SKM-1 (cell line): ENCODE measurements around the gene GTPBP10.
"Not testable (repeated sequence)": the region's sequence is repeated elsewhere in the genome, so short reads cannot be mapped to it uniquely, and the experiment has no call there.

Experiments used
- DNase-seq: peaks from one replicate; lab custom pipeline; 2025; ENCODE audit not compliant: unreplicated experiment; lab: John Stamatoyannopoulos, UW

The GTPBP10 gene

GRCh38 chr7:90350032-90350431, 3.5 kb downstream of the GTPBP10 start:
- not testable (repeated sequence) for DNase-seq

DNA sequence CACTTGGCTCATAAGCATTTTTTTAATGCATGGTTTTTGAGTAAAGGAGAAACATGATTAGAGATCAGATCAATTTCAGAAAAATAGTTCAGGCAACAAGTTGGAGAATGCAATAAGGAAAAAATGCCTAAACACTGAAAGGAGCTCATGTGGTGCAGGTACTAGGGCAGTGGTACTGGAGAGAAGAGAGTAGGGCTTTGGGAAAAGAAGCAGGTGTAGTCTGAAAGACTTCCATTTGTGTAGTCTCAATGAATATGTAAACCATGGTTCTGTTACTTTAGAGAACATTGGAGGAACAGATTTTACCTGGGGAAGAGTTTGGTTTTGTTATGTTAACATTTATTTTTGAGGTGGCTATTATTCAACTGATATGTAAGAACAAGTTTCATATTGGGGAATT, 5.5 kb downstream of the GTPBP10 start:
- no peak for DNase-seq

- DNase-seq = no peak
These were observed 36.9 kb downstream of the GTPBP10 start for GRCh38 chr7:90383422-90383821.

DNA sequence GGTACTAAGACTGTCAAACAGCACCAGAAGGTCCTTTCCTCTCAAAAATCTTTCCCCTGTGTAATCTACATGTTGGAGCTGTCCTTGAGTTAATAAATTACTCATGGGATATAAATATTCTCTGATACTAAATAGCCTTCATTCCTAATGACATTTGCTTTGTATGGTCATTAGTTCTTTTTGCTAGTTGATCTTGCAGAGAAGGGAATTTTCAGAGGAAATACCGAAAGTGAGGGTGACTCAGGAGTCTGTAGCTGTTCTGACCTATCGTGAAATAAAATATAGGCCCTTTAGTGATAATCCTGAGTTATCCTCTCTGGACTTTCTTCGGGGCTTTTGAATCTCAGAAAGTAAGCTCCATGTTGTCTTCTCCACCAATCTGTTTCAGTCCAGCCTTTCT, 37.3 kb downstream of the GTPBP10 start:
- no peak for DNase-seq

- no peak for DNase-seq
These were observed 37.9 kb downstream of the GTPBP10 start for GRCh38 chr7:90384433-90384832.

DNA sequence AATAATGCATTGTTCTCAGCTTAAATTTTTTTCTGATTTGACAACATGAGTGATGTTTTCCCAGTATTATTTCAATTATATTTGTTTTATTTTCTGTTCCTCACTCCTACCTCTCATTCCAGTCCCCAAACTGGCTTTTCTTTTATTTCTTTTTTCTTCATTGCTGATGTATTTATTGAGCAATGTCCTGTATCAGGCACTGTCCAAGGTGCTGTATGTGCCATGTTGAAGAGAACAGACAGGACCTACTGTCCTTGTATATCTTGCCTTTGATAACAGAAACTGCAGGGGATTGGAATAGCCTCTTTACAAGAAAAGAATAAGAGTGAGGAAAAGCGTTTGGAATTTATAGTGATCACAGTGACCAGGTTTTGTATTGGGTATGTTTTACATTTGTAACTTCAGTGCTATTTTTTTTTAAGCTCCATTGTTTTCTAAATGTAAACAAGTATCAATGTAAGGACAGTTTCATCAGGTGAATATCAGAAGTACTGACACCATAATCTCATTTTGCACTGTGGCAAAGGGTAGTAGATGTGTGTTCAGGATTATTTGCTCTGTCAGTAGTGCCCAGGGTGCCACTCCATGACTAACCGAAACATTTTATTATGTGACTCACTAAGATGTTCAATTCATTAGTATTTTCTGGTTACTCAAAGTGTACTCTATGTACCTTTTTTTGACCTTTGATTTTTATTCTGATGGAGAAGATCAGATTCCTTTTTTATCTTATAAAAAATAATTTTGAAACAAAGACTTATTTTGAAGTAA, 41.1 kb downstream of the GTPBP10 start:
- DNase-seq = no peak

GRCh38 chr7:90390926-90391325, 44.4 kb downstream of the GTPBP10 start:
- DNase-seq = no peak

DNA sequence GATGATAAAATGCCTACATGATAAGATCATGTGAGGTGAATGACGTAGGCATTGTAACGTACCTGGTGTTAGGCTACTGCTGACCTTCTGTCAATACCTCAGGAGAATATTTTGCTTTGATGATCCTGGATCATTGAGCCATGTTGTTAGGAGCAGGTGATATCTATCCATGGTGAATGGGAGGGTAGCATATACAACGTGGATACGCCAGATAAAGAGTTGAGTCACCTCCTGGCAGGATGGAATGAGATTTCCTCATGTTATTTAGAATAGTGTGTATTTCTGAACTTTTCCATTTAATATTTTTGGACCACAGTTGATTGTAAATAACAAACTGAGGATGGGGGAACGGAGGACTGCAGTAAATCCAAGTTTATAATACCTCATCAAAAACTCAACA, 45.0 kb downstream of the GTPBP10 start:
- DNase-seq = no peak

DNA sequence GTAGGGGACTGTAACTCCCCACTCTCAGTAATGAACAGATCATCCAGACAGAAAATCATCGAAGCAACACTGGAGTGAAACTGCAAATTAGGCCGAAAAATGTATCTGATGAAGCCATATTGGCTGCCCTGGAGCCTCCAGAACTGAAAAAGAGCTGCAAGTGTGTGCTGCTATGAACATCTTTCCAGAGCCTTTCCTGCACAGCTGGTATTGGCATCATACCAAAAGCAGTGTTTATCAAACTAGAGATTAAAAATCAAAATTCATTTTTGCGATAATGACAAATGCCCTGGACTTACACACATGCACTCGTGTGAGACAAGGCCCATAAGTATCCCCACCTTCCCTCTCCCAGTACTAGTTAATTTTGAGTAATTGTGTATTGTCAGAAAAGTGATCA, 49.9 kb downstream of the GTPBP10 start:
- DNase-seq = no peak

DNA sequence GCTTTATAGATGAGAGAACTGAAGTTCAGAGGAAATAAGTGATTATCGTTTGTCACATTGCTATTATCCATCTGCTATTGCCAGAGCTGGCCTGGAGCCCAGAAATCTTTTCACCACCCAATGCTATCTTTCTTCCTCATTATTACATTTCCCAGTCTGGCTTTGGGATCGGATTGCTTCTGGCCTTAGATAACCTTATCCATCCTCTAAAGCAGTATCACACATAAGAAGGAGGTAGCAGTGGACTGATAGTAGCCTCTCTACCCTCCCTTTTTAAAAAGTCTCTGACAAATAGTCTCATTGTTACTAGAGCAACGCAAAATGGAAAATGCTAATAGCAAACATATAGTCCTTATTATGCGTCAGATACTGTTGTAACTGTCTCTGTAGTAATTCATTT, 55.5 kb downstream of the GTPBP10 start:
- DNase-seq = no peak

- DNase-seq = no peak
These were observed 56.3 kb downstream of the GTPBP10 start for GRCh38 chr7:90402785-90403173.

- DNase-seq = peak; percentile 89
These were observed 56.9 kb downstream of the GTPBP10 start, which contains the start of gene CLDN12 for GRCh38 chr7:90403174-90404113. Gene CLDN12, plus strand, starts transcription at chr7:90403461. Its CDS starts 9,216 bp downstream, at chr7:90412677.

GRCh38 chr7:90404777-90405176, 58.3 kb downstream of the GTPBP10 start:
- DNase-seq = no peak

GRCh38 chr7:90407484-90407821, 60.9 kb downstream of the GTPBP10 start:
- DNase-seq = no peak

DNA sequence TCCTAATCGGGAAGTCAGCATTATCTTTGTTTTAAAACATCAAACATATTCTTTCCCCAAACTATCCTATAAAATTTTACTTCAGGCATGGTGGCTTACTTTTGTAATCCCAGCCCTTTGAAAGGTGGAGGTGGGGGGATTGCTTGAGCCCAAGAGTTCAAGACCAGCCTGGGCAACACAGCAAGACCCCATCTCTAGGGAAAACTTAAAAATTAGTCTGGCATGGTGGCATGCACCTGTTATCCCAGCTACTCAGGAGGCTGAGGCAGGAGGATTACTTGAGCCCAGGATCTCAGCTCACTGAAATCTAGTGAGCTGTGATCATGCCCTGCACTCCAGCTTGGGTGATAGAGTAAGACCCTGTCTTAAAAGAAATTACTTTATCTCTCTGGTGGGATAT, 61.6 kb downstream of the GTPBP10 start:
- no peak for DNase-seq

DNA sequence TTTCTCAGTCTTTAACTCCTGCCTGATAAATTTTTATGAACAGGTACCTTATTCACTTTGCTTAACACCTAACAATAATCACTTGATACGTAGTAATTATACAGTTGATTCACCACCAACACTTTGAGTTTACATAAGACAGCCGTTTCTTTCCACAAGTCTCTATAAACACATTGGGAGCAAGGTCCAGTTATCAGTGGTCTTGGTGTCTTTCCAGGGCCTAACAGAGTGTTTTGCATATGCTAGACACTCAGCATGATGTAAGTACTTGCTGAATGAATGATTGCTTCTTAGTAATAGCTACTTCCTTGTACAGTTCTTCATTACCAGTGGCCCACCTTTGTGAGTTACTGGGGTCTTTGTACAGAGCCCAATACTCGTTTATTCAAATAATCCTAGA, 63.2 kb downstream of the GTPBP10 start:
- DNase-seq = no peak

GRCh38 chr7:90411510-90411909, 65.0 kb downstream of the GTPBP10 start:
- DNase-seq = no peak

GRCh38 chr7:90412458-90413184, 66.1 kb downstream of the GTPBP10 start:
- DNase-seq = no peak

DNA sequence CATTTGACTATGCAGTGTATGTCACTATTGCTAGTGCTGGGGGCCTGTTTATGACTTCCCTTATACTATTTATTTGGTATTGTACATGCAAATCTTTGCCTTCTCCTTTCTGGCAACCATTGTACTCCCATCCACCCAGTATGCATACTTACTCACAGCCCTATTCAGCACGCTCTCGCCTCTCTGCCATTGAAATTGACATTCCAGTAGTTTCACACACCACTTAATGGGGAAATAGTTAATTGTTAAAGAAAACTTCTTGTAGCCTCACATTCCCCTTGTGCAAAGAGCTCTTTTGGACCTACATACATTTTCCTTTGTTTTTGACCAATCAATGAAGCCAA, 66.6 kb downstream of the GTPBP10 start:
- DNase-seq = no peak

GRCh38 chr7:90421651-90422050, 75.1 kb downstream of the GTPBP10 start:
- DNase-seq = no peak

DNA sequence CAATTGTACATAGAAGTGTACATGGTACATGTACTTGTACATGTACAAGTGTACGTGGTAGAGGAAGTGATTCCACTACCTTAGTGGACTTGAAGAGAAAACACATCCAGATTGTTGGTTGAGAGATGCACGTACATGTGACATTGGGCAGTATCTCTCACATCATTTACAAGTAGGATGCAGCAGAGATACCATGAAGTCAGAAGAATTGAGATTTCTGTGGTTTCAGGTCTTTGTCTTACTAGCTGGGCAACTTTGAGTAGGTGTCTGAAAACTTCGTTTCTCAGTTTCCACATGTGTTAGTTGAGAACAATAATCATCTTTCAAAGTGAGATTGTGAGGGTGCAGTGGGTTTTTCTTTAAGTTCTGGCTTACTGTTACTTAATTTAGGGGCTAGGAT, 78.2 kb downstream of the GTPBP10 start:
- DNase-seq = no peak

DNA sequence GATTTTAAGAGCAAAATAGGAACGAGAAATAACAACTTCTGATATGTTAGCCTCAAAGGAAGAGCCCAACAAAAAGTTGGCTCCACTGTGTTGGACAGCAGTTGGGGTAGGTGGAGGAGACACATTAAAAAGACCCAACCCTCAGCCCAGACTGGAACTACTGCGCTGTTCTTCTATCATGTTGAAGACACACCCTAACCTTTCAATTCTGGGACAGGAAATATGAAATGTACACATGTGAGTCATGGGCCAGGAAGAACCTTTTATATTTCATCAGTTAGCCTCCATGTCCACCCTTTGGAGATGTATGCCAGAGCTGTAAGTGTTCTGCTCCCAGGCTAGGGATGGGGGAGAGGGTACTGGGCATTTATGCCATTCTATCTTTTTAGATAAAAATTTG, 78.9 kb downstream of the GTPBP10 start:
- DNase-seq = no peak
